ENCODE results near the gene FOXA2. TPM values are rescaled to one million over a fixed set of nuclear protein-coding genes. Genes with fewer than 3 reads are reported as not detected.

The FOXA2 gene
- total and polyA plus RNA-seq, 10 donors: not detected

- TF ChIP-seq POLR2A (IDR thresholded peaks at IDR 0.05): no peak
- TF ChIP-seq POLR2AphosphoS5 (IDR thresholded peaks at IDR 0.05): no peak
- no peak for TF ChIP-seq CTCF (IDR thresholded peaks at IDR 0.05 in 8 of 11, conservative IDR thresholded peaks at IDR 0.05 in 3 of 11)
- no peak overlapping the region for H3K27ac ChIP-seq
- 13 to 22% (median 19%) methylated on average over 6 of the region's 6 CpGs for WGBS, 5 donors
- H3K4me3 ChIP-seq: no peak overlapping the region
- peaks cover 0 to 81% (median 37%) of the 10 kb centered on the region in 7 donors for H3K27me3 ChIP-seq (replicated peaks in 1 of 7)
- no peaks in the 10 kb centered on the region for H3K4me1 ChIP-seq
- peaks cover 0 to 5% (median 0%) of the 10 kb centered on the region in 8 donors for H3K9me3 ChIP-seq
- intact Hi-C loops (cut with DNase I; ENCODE audit: low total_unique reads): no loop called here
- DNase-seq: no peak
- no peaks in the 10 kb centered on the region for H3K36me3 ChIP-seq
Observed at GRCh38 chr20:22559711-22560318, 24.6 kb downstream of the FOXA2 start.

- H3K4me1 ChIP-seq: no peaks in the 10 kb centered on the region
- TF ChIP-seq POLR2AphosphoS5 (IDR thresholded peaks at IDR 0.05) (no peak), POLR2A (IDR thresholded peaks at IDR 0.05) (no peak), CTCF (IDR thresholded peaks at IDR 0.05 in 8 of 11, conservative IDR thresholded peaks at IDR 0.05 in 3 of 11) (no peak)
- no peak for DNase-seq
- WGBS, 5 donors: 66 to 82% (median 77%) methylated on average over 13 of the region's 13 CpGs
- H3K9me3 ChIP-seq: peaks cover 0 to 9% (median 0%) of the 10 kb centered on the region in 8 donors
- H3K27ac ChIP-seq: no peak overlapping the region
- peaks cover 0 to 75% (median 34%) of the 10 kb centered on the region in 7 donors for H3K27me3 ChIP-seq (replicated peaks in 1 of 7)
- H3K4me3 ChIP-seq: no peak overlapping the region
- H3K36me3 ChIP-seq: no peaks in the 10 kb centered on the region
- intact Hi-C loops (cut with DNase I; ENCODE audit: low total_unique reads): no loop called here
Observed at GRCh38 chr20:22557403-22558276, 26.7 kb downstream of the FOXA2 start.

- TF ChIP-seq POLR2AphosphoS5 (IDR thresholded peaks at IDR 0.05) (no peak), CTCF (IDR thresholded peaks at IDR 0.05 in 8 of 11, conservative IDR thresholded peaks at IDR 0.05 in 3 of 11) (no peak), POLR2A (IDR thresholded peaks at IDR 0.05) (no peak)
- no peaks in the 10 kb centered on the region for H3K4me1 ChIP-seq
- no peak for DNase-seq
- H3K27ac ChIP-seq: no peak overlapping the region
- H3K27me3 ChIP-seq (replicated peaks in 1 of 7): peaks cover 0 to 74% (median 24%) of the 10 kb centered on the region in 7 donors
- H3K4me3 ChIP-seq: no peak overlapping the region
- 39 to 48% (median 45%) methylated on average over 8 of the region's 8 CpGs for WGBS, 5 donors
- peaks cover 0 to 9% (median 0%) of the 10 kb centered on the region in 8 donors for H3K9me3 ChIP-seq
- no peaks in the 10 kb centered on the region for H3K36me3 ChIP-seq
- intact Hi-C loops (cut with DNase I; ENCODE audit: low total_unique reads): no loop called here
Observed at GRCh38 chr20:22556565-22557056, 27.8 kb downstream of the FOXA2 start.

Measured in spleen (tissue), 11 donors.